K562 (cell line): ENCODE measurements around the gene ANO10. TPM values are rescaled to one million over a fixed set of nuclear protein-coding genes. Genes with fewer than 3 reads are reported as not detected.

Experiments
- ATF7 ChIP-seq: fragments of 450-650 bp; IDR thresholded peaks from 2 replicates; pipeline ENCODE4 v1.7.1; 2014; ENCODE audit warnings: mild to moderate bottlenecking, moderate library complexity
- EHMT2 ChIP-seq: fragments of 450-650 bp; IDR thresholded peaks from 2 replicates; pipeline ENCODE4 v1.6.1; 2018; ENCODE audit warnings: antibody characterized with exemption
- ELF1 ChIP-seq: fragments of 200-800 bp; sonication (Bioruptor generic); IDR thresholded peaks from 2 replicates; pipeline ENCODE4 v1.6.1; 2016; ENCODE audit warnings: missing genetic modification characterization, missing compliant biosample characterization
- GATAD2B ChIP-seq: fragments of 450-650 bp; IDR thresholded peaks from 2 replicates; pipeline ENCODE4 v1.6.1; 2017; ENCODE audit warnings: mild to moderate bottlenecking, borderline replicate concordance
- HCFC1 ChIP-seq: IDR thresholded peaks from 2 replicates; pipeline ENCODE4 v1.6.1; 2012; ENCODE audit warnings: low read depth, low read length, improper control_type of control experiment
- ILF3 ChIP-seq: fragments of 450-650 bp; IDR thresholded peaks from 2 replicates; pipeline ENCODE4 v1.6.1; 2018; ENCODE audit warnings: antibody characterized with exemption, mild to moderate bottlenecking, moderate library complexity, borderline replicate concordance
- RB1 ChIP-seq: fragments of 450-650 bp; IDR thresholded peaks from 2 replicates; pipeline ENCODE4 v1.6.1; 2017; ENCODE audit warnings: low read depth, mild to moderate bottlenecking
- ZNF263 ChIP-seq: sonication (generic); formaldehyde crosslinking; IDR thresholded peaks from 2 replicates; pipeline ENCODE4 v1.8.0; 2022; ENCODE audit warnings: mild to moderate bottlenecking, missing genetic modification reagents, borderline replicate concordance
- ZNF316 ChIP-seq: fragments of 450-650 bp; IDR thresholded peaks from 2 replicates; pipeline ENCODE4 v1.6.1; 2016
- ZNF583 ChIP-seq: fragments of 250-450 bp; sonication (Bioruptor Pico); IDR thresholded peaks from 2 replicates; pipeline ENCODE4 v1.4.0; 2020
- ZNF584 ChIP-seq: fragments of 200-800 bp; sonication (Bioruptor generic); IDR thresholded peaks from 2 replicates; pipeline ENCODE4 v1.6.1; 2016; ENCODE audit warnings: low read depth, mild to moderate bottlenecking, missing genetic modification characterization, missing compliant biosample characterization
- polyA plus RNA-seq, 8 experiments: library from polyadenylated mRNA; depleted of rRNA in 4 of 8; stranded (reverse) in 5 of 8; unstranded in 3 of 8; fragments of >200 nt; fragmentation: Nextera tagmentation in 2 of 8; fragmentation: Illumina TruSeq in 1 of 8; extraction: Ambion mirVana in 2 of 8; extraction: Trizol in 1 of 8; gene quantifications; 2 replicates each; pipeline versions ENCODE4 v1.2.1 to v1.2.3, GENCODE V29; 2011 to 2014; ENCODE audit warnings: inconsistent platforms in 1 of 8, missing spikeins in 1 of 8
- total RNA-seq, 7 experiments: library from RNA; depleted of rRNA in 6 of 7; stranded (reverse); fragments of >200 nt in 6 of 7; fragmentation: Illumina TruSeq in 2 of 7; extraction: Trizol in 2 of 7; gene quantifications; 2 replicates each; pipeline versions ENCODE4 v1.2.1 to v1.2.3, GENCODE V29; 2011 to 2021; ENCODE audit warnings: low replicate concordance in 1 of 7
- TF ChIP-seq, protein P1 (sequence below): sonication (generic); formaldehyde crosslinking; IDR thresholded peaks from 2 replicates; pipeline ENCODE4 v1.8.0; 2023; ENCODE audit warnings: mild to moderate bottlenecking, missing genetic modification reagents
- TF ChIP-seq, protein P2 (sequence below): fragments of 450-650 bp; IDR thresholded peaks from 2 replicates; pipeline ENCODE4 v1.6.1; 2016; ENCODE audit warnings: mild to moderate bottlenecking, moderate library complexity
- TF ChIP-seq, protein P3 (sequence below): fragments of 450-650 bp; formaldehyde crosslinking; IDR thresholded peaks from 2 replicates; pipeline ENCODE4 v1.4.0; 2020; ENCODE audit warnings: mild to moderate bottlenecking, moderate library complexity

ANO10 gene
- total and polyA plus RNA-seq, 9 of the 15 experiments (the other 6 are each of a cell fraction or from before 2014, with no cell fraction given) = 6.4 to 46.0 (median 32.3) TPM

DNA sequence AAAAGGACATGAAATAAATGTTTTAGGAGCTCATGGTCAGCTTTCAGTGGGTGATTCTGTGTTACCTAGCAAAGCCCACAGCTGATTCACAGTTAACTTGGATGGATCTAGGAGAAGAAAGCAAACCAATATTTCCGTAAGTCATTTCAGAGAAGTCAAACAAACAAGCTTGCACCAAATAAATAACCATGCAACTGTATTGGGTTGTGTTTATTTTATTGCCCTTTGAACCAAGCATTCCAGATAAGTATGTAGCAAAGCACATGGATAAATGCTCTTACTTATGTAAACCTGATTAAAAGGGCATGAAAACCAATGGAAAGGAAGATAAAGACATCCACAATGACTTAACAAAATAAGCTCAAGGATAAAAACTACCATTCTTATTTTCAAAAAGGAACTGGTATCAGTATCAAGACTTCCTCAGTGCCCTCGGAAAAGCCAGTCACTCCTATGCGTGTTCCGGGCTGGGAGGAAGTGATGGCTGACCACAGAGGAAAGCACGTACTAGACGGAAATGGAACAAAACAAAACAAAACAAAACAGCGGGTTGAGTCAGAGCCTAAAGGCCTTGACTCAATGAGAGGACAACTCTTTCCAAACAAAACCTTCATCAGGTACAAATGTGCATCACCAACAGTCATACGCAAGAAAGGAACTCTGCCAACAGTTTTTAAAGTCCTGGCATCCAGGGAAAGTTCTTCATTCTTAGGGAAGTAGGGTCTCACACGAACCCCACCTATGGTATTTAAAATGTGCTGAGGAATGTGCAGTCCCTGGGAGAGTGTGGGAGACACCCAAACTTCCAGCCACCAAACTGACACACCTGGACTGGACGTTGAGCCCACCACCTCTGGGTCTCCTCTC lies 232.2 kb downstream of the ANO10 start (continued):
- TF ChIP-seq, protein P1, sequence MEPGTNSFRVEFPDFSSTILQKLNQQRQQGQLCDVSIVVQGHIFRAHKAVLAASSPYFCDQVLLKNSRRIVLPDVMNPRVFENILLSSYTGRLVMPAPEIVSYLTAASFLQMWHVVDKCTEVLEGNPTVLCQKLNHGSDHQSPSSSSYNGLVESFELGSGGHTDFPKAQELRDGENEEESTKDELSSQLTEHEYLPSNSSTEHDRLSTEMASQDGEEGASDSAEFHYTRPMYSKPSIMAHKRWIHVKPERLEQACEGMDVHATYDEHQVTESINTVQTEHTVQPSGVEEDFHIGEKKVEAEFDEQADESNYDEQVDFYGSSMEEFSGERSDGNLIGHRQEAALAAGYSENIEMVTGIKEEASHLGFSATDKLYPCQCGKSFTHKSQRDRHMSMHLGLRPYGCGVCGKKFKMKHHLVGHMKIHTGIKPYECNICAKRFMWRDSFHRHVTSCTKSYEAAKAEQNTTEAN (CRISPR knock-in tag) = no peak
- TF ChIP-seq RB1 = no peak
- no peak for TF ChIP-seq ILF3
- no peak for TF ChIP-seq GATAD2B
- TF ChIP-seq ATF7 = 0 out of 2 replicates have a peak, but pooled peaks have one; percentile 22
- TF ChIP-seq ZNF584 (CRISPR knock-in tag) = peak; percentile 35; the same call in 1 of the 2 replicates
- TF ChIP-seq, protein P2, sequence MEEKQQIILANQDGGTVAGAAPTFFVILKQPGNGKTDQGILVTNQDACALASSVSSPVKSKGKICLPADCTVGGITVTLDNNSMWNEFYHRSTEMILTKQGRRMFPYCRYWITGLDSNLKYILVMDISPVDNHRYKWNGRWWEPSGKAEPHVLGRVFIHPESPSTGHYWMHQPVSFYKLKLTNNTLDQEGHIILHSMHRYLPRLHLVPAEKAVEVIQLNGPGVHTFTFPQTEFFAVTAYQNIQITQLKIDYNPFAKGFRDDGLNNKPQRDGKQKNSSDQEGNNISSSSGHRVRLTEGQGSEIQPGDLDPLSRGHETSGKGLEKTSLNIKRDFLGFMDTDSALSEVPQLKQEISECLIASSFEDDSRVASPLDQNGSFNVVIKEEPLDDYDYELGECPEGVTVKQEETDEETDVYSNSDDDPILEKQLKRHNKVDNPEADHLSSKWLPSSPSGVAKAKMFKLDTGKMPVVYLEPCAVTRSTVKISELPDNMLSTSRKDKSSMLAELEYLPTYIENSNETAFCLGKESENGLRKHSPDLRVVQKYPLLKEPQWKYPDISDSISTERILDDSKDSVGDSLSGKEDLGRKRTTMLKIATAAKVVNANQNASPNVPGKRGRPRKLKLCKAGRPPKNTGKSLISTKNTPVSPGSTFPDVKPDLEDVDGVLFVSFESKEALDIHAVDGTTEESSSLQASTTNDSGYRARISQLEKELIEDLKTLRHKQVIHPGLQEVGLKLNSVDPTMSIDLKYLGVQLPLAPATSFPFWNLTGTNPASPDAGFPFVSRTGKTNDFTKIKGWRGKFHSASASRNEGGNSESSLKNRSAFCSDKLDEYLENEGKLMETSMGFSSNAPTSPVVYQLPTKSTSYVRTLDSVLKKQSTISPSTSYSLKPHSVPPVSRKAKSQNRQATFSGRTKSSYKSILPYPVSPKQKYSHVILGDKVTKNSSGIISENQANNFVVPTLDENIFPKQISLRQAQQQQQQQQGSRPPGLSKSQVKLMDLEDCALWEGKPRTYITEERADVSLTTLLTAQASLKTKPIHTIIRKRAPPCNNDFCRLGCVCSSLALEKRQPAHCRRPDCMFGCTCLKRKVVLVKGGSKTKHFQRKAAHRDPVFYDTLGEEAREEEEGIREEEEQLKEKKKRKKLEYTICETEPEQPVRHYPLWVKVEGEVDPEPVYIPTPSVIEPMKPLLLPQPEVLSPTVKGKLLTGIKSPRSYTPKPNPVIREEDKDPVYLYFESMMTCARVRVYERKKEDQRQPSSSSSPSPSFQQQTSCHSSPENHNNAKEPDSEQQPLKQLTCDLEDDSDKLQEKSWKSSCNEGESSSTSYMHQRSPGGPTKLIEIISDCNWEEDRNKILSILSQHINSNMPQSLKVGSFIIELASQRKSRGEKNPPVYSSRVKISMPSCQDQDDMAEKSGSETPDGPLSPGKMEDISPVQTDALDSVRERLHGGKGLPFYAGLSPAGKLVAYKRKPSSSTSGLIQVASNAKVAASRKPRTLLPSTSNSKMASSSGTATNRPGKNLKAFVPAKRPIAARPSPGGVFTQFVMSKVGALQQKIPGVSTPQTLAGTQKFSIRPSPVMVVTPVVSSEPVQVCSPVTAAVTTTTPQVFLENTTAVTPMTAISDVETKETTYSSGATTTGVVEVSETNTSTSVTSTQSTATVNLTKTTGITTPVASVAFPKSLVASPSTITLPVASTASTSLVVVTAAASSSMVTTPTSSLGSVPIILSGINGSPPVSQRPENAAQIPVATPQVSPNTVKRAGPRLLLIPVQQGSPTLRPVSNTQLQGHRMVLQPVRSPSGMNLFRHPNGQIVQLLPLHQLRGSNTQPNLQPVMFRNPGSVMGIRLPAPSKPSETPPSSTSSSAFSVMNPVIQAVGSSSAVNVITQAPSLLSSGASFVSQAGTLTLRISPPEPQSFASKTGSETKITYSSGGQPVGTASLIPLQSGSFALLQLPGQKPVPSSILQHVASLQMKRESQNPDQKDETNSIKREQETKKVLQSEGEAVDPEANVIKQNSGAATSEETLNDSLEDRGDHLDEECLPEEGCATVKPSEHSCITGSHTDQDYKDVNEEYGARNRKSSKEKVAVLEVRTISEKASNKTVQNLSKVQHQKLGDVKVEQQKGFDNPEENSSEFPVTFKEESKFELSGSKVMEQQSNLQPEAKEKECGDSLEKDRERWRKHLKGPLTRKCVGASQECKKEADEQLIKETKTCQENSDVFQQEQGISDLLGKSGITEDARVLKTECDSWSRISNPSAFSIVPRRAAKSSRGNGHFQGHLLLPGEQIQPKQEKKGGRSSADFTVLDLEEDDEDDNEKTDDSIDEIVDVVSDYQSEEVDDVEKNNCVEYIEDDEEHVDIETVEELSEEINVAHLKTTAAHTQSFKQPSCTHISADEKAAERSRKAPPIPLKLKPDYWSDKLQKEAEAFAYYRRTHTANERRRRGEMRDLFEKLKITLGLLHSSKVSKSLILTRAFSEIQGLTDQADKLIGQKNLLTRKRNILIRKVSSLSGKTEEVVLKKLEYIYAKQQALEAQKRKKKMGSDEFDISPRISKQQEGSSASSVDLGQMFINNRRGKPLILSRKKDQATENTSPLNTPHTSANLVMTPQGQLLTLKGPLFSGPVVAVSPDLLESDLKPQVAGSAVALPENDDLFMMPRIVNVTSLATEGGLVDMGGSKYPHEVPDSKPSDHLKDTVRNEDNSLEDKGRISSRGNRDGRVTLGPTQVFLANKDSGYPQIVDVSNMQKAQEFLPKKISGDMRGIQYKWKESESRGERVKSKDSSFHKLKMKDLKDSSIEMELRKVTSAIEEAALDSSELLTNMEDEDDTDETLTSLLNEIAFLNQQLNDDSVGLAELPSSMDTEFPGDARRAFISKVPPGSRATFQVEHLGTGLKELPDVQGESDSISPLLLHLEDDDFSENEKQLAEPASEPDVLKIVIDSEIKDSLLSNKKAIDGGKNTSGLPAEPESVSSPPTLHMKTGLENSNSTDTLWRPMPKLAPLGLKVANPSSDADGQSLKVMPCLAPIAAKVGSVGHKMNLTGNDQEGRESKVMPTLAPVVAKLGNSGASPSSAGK = peak; percentile 46; the same call in 1 of the 2 replicates
- peak; percentile 71 for TF ChIP-seq ZNF316
- TF ChIP-seq EHMT2 = peak; percentile 76; the same call in 1 of the 2 replicates
- peak; percentile 33; the same call in 1 of the 2 replicates for TF ChIP-seq ZNF583 (CRISPR knock-in tag)
- TF ChIP-seq, protein P3, sequence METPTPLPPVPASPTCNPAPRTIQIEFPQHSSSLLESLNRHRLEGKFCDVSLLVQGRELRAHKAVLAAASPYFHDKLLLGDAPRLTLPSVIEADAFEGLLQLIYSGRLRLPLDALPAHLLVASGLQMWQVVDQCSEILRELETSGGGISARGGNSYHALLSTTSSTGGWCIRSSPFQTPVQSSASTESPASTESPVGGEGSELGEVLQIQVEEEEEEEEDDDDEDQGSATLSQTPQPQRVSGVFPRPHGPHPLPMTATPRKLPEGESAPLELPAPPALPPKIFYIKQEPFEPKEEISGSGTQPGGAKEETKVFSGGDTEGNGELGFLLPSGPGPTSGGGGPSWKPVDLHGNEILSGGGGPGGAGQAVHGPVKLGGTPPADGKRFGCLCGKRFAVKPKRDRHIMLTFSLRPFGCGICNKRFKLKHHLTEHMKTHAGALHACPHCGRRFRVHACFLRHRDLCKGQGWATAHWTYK = no peak
- 0 out of 2 replicates have a peak, but pooled peaks have one; percentile 10 for TF ChIP-seq HCFC1
- TF ChIP-seq ELF1 (tag) = peak; percentile 53; the same call in 1 of the 2 replicates
- TF ChIP-seq ZNF263 (CRISPR knock-in tag) = no peak
